K562 (cell line): ENCODE measurements around the gene BRICD5. TPM values are rescaled to one million over a fixed set of nuclear protein-coding genes. Genes with fewer than 3 reads are reported as not detected.

Source experiments
- ATAC-seq: fragments of 200-7000 bp; cut with Tn5 transposase; 3 replicates; pipeline ENCODE4 v1.9.1; 2020; ENCODE audit warnings: moderate library complexity
- BruUV-seq: library from RNA; stranded (reverse); fragments of 400-500 nt; replicated peaks from 2 replicates; lab custom pipeline; 2021; lab: Mats Ljungman, UMichigan
- CTCF ChIA-PET: fragments of 300-600 bp; formaldehyde crosslinking; extraction: SDS; loops from one replicate; lab custom pipeline; 2021; ENCODE audit warnings: low intra/inter-chr PET ratio; lab: Yijun Ruan, JAX
- POLR2A ChIA-PET: fragments of 300-600, 350-650 bp; sonication (Branson Sonifier 250); formaldehyde crosslinking; extraction: SDS; loops from one replicate; lab custom pipeline; 2021; ENCODE audit warnings: antibody characterized with exemption, inconsistent platforms; lab: Yijun Ruan, JAX
- DNase-seq, 4 experiments: peaks; one replicate each; pipeline versions ENCODE4 v3.0.0 to v3.0.0-alpha.2; 2011 to 2018; ENCODE audit warnings: low spot score in 3 of 4, mixed read lengths in 3 of 4; ENCODE audit errors: extremely low read depth in 1 of 4
- FAIRE-seq: peaks from 2 replicates; lab custom pipeline; 2011; peaks lifted over from hg19 to GRCh38; lab: Jason Lieb, UNC
- H2AFZ ChIP-seq: 2 replicates; pipeline ENCODE4 v1.6.0; 2011; ENCODE audit warnings: low read depth, low read length, control low read depth, inconsistent platforms
- H3K27ac ChIP-seq: fragments of 200-600 bp; 3 replicates; pipeline ENCODE4 v1.8.0; 2011; ENCODE audit warnings: low read depth, mild to moderate bottlenecking, control low read depth, inconsistent platforms, low read length, moderate library complexity, mixed read lengths; ENCODE audit errors: extremely low read depth
- H3K27me3 ChIP-seq, 2 experiments: fragments of 300-600 bp in 1 of 2; 2 replicates in 1 of 2; 3 replicates in 1 of 2; pipeline versions ENCODE4 v1.6.0 to v1.8.0; 2011; ENCODE audit warnings: inconsistent platforms in 2 of 2, low read length in 2 of 2, mild to moderate bottlenecking in 1 of 2, mixed read lengths in 1 of 2, moderate library complexity in 1 of 2; ENCODE audit not compliant: control insufficient read depth in 2 of 2, insufficient read depth in 2 of 2
- H3K36me3 ChIP-seq: fragments of 300-600 bp; 3 replicates; pipeline ENCODE4 v1.8.0; 2011; ENCODE audit warnings: mild to moderate bottlenecking, low read length, inconsistent platforms; ENCODE audit not compliant: control insufficient read depth, insufficient read depth
- H3K4me1 ChIP-seq, 2 experiments: fragments of 200-600 bp in 1 of 2; replicated peaks in 1 of 2; 2 replicates in 1 of 2; 3 replicates in 1 of 2; pipeline versions ENCODE4 v1.5.1 to v1.8.0; 2011; ENCODE audit warnings: inconsistent platforms in 2 of 2, low read length in 2 of 2, mild to moderate bottlenecking in 1 of 2, mixed read lengths in 1 of 2, moderate library complexity in 1 of 2; ENCODE audit not compliant: control insufficient read depth in 2 of 2, insufficient read depth in 2 of 2
- H3K4me2 ChIP-seq: 2 replicates; pipeline ENCODE4 v1.6.1; 2011; ENCODE audit warnings: low read length, control low read depth, inconsistent platforms, mixed read lengths; ENCODE audit not compliant: insufficient read depth
- H3K4me3 ChIP-seq: fragments of 200-600 bp; sonication (generic), shearing (Covaris generic); 2 replicates; pipeline ENCODE4 v1.5.1; 2016; ENCODE audit warnings: control low read depth, inconsistent platforms
- H3K79me2 ChIP-seq: fragments of 200-600 bp; 3 replicates; pipeline ENCODE4 v1.8.0; 2011; ENCODE audit warnings: low read length, inconsistent platforms; ENCODE audit not compliant: control insufficient read depth, insufficient read depth
- H3K9ac ChIP-seq, 2 experiments: 2 replicates each; pipeline versions ENCODE4 v1.6.0 to v1.6.1; 2011; ENCODE audit warnings: low read depth in 2 of 2, low read length in 2 of 2, control low read depth in 1 of 2, inconsistent platforms in 1 of 2, mild to moderate bottlenecking in 1 of 2, mixed read lengths in 1 of 2; ENCODE audit not compliant: insufficient read depth in 1 of 2
- H3K9me1 ChIP-seq: one replicate; pipeline ENCODE4 v1.6.0; 2011; ENCODE audit warnings: inconsistent platforms, mild to moderate bottlenecking, low read length, moderate library complexity; ENCODE audit not compliant: control insufficient read depth, insufficient read depth
- H3K9me3 ChIP-seq: replicated peaks from 2 replicates; pipeline ENCODE4 v1.5.1; 2011; ENCODE audit warnings: low read depth, low read length, inconsistent platforms; ENCODE audit not compliant: control insufficient read depth, insufficient read depth
- H4K20me1 ChIP-seq: replicated peaks from 2 replicates; pipeline ENCODE4 v1.6.1; 2011; ENCODE audit warnings: low read length, inconsistent platforms, mixed read lengths; ENCODE audit not compliant: control insufficient read depth, insufficient read depth
- CREBBP ChIP-seq: IDR thresholded peaks from one replicate; pipeline ENCODE4 v1.6.1; 2012; ENCODE audit warnings: low read depth, mild to moderate bottlenecking, control low read depth, inconsistent platforms, low read length
- FOXJ3 ChIP-seq: sonication (generic); formaldehyde crosslinking; IDR thresholded peaks from 2 replicates; pipeline ENCODE4 v1.4.0; 2020; ENCODE audit warnings: mild to moderate bottlenecking, missing genetic modification reagents
- GABPB2 ChIP-seq: fragments of 250-450 bp; sonication (Bioruptor Pico); conservative IDR thresholded peaks from 2 replicates; pipeline ENCODE4 v1.5.1; 2021; ENCODE audit warnings: mild to moderate bottlenecking
- GATAD2B ChIP-seq: fragments of 450-650 bp; IDR thresholded peaks from 2 replicates; pipeline ENCODE4 v1.6.1; 2017; ENCODE audit warnings: mild to moderate bottlenecking, borderline replicate concordance
- HLTF ChIP-seq: fragments of 450-650 bp; IDR thresholded peaks from 2 replicates; pipeline ENCODE4 v1.6.1; 2016
- IRF2 ChIP-seq: sonication (generic); formaldehyde crosslinking; IDR thresholded peaks from 2 replicates; pipeline ENCODE4 v1.8.1; 2022; ENCODE audit warnings: mild to moderate bottlenecking, missing genetic modification reagents
- NBN ChIP-seq: fragments of 450-650 bp; IDR thresholded peaks from 2 replicates; pipeline ENCODE4 v1.6.1; 2016; ENCODE audit warnings: low read depth, mild to moderate bottlenecking
- NFIC ChIP-seq: fragments of 450-650 bp; IDR thresholded peaks from 2 replicates; pipeline ENCODE4 v1.6.1; 2017; ENCODE audit warnings: mild to moderate bottlenecking, inconsistent platforms
- NR4A1 ChIP-seq, 2 experiments: fragments of 250-450 bp in 1 of 2; fragments of 450-650 bp in 1 of 2; sonication (Bioruptor Pico) in 1 of 2; IDR thresholded peaks; 2 replicates each; pipeline versions ENCODE4 v1.4.0 to v1.6.1; 2016 to 2020; ENCODE audit warnings: mild to moderate bottlenecking in 2 of 2, missing compliant biosample characterization in 1 of 2, missing genetic modification characterization in 1 of 2, moderate library complexity in 1 of 2
- NUFIP1 ChIP-seq: fragments of 450-650 bp; IDR thresholded peaks from 2 replicates; pipeline ENCODE4 v1.6.1; 2018; ENCODE audit not compliant: partially characterized antibody
- YY1 ChIP-seq, 3 experiments: IDR thresholded peaks; 2 replicates each; pipeline ENCODE4 v1.6.1; 2011; ENCODE audit warnings: low read length in 2 of 3, mild to moderate bottlenecking in 2 of 3, moderate library complexity in 2 of 3, borderline replicate concordance in 1 of 3, control low read depth in 1 of 3, low read depth in 1 of 3; ENCODE audit not compliant: insufficient read depth in 3 of 3, insufficient replicate concordance in 2 of 3, control insufficient read depth in 1 of 3, insufficient read length in 1 of 3; ENCODE audit errors: extremely low read depth in 1 of 3
- WGBS: fragments of 100-300 bp; shearing (Covaris generic); methylation state at CpG from one replicate; pipeline ENCODE4 v1.1.6; 2016; ENCODE audit warnings: low coverage, mixed read lengths; ENCODE audit not compliant: insufficient coverage; ENCODE audit errors: missing lambda C conversion rate; 5-methylcytosine and 5-hydroxymethylcytosine counted together
- in situ Hi-C: fragments of 300-500 bp; cut with MboI; formaldehyde crosslinking; loops from 4 replicates; pipeline ENCODE4 v1.15.0; 2018; ENCODE audit warnings: inconsistent platforms, mixed read lengths
- intact Hi-C: fragments of 100-400 bp; cut with micrococcal nuclease; formaldehyde crosslinking; loops from 2 replicates; pipeline ENCODE4 v1.14.2; 2022
- polyA plus RNA-seq, 8 experiments: library from polyadenylated mRNA; depleted of rRNA in 4 of 8; stranded (reverse) in 5 of 8; unstranded in 3 of 8; fragments of >200 nt; fragmentation: Nextera tagmentation in 2 of 8; fragmentation: Illumina TruSeq in 1 of 8; extraction: Ambion mirVana in 2 of 8; extraction: Trizol in 1 of 8; gene quantifications; 2 replicates each; pipeline versions ENCODE4 v1.2.1 to v1.2.3, GENCODE V29; 2011 to 2014; ENCODE audit warnings: inconsistent platforms in 1 of 8, missing spikeins in 1 of 8
- total RNA-seq, 7 experiments: library from RNA; depleted of rRNA in 6 of 7; stranded (reverse); fragments of >200 nt in 6 of 7; fragmentation: Illumina TruSeq in 2 of 7; extraction: Trizol in 2 of 7; gene quantifications; 2 replicates each; pipeline versions ENCODE4 v1.2.1 to v1.2.3, GENCODE V29; 2011 to 2021; ENCODE audit warnings: low replicate concordance in 1 of 7

Gene BRICD5
- total and polyA plus RNA-seq, 9 of the 15 experiments (the other 6 are each of a cell fraction or from before 2014, with no cell fraction given) = 0.24 to 15.1 (median 2.4) TPM; not detected in 1

GRCh38 chr16:2190002-2190658, 20.5 kb downstream of the BRICD5 start:
- no peaks in the 10 kb centered on the region for H3K27me3 ChIP-seq
- POLR2A ChIA-PET = interaction anchor here (1.1 to 3.4 kb wide), 3 partner anchors 10 to 39 kb away, joined by 3 to 11 read pairs (median 5); partner anchors contain the start of gene TRAF7
- no peak overlapping the region for H3K4me3 ChIP-seq
- H3K9ac ChIP-seq = peak overlapping the region in 1 of 2 experiments; percentile 58; a peak in 2 of 4 replicates
- 0 out of 2 replicates have a peak, but pooled peaks cover 6% of the 10 kb centered on the region for H4K20me1 ChIP-seq
- H3K27ac ChIP-seq = no peak overlapping the region
- intact Hi-C loops (no loop called here), in situ Hi-C loops (no loop called here)
- no peaks in the 10 kb centered on the region for H3K79me2 ChIP-seq
- no peaks in the 10 kb centered on the region for H3K36me3 ChIP-seq
- BruUV-seq = no TSS peak
- 84% methylated on average over 21 of the region's 24 CpGs for WGBS
- no peaks in the 10 kb centered on the region for H3K9me1 ChIP-seq
- CTCF ChIA-PET = no interaction called here
- no peak overlapping the region for H3K4me2 ChIP-seq
- DNase-seq (no peak), FAIRE-seq (no peak)
- no peaks in the 10 kb centered on the region for H3K9me3 ChIP-seq
- H3K4me1 ChIP-seq = peaks cover 2 to 67% of the 10 kb centered on the region in 2 experiments; a peak in 3 of 5 replicates
- TF ChIP-seq FOXJ3 (CRISPR knock-in tag) (no peak), CREBBP (no peak), NBN (no peak), GABPB2 (no peak), IRF2 (CRISPR knock-in tag) (no peak), YY1 (IDR thresholded peaks at IDR 0.05; ENCODE audit: borderline replicate concordance in 1 of 3, control insufficient read depth in 1 of 3, extremely low read depth in 1 of 3, insufficient read depth in 3 of 3, insufficient read length in 1 of 3, insufficient replicate concordance in 2 of 3, low read depth in 1 of 3, low read length in 2 of 3) (no peak), NFIC (no peak), NR4A1 (CRISPR knock-in tag; IDR thresholded peaks at IDR 0.05) (no peak), NR4A1 (tag; IDR thresholded peaks at IDR 0.05) (no peak), NUFIP1 (no peak), GATAD2B (no peak), HLTF (no peak)
- TF ChIP-seq, all 486 proteins: peak for 0
- no peak overlapping the region for H2AFZ ChIP-seq
- no peak for ATAC-seq
